EH (cell line): ENCODE measurements around the gene DNAJB9.

Experiments used
- DNase-seq: peaks from one replicate; pipeline ENCODE4 v3.0.0-alpha.2; 2015; ENCODE audit warnings: low read depth

The DNAJB9 gene

GRCh38 chr7:108605559-108606201, 36.0 kb downstream of the DNAJB9 start:
- DNase-seq = no peak

- no peak for DNase-seq
Measured at GRCh38 chr7:108609643-108610042, 40.0 kb downstream of the DNAJB9 start.

GRCh38 chr7:108611268-108611667, 41.6 kb downstream of the DNAJB9 start:
- DNase-seq = no peak

GRCh38 chr7:108613147-108613948, 43.7 kb downstream of the DNAJB9 start:
- peak; percentile 47 for DNase-seq

- no peak for DNase-seq
Measured at GRCh38 chr7:108613949-108614381, 44.3 kb downstream of the DNAJB9 start.

- no peak for DNase-seq
Measured at GRCh38 chr7:108614896-108615295, 45.2 kb downstream of the DNAJB9 start.

GRCh38 chr7:108618056-108618455, 48.4 kb downstream of the DNAJB9 start:
- no peak for DNase-seq

GRCh38 chr7:108623220-108623619, 53.5 kb downstream of the DNAJB9 start:
- no peak for DNase-seq
